Pancreas (tissue), 10 donors: Measurements from ENCODE around the gene PCDHA5. TPM values are rescaled to one million over a fixed set of nuclear protein-coding genes. Genes with fewer than 3 reads are reported as not detected.
A peak's percentile ranks its signal among the peaks of the same experiment; 100 is the strongest.
"Not testable (repeated sequence)": the region's sequence is repeated elsewhere in the genome, so short reads cannot be mapped to it uniquely, and the experiment has no call there.

Source experiments
- ATAC-seq, 4 donors: fragments of 200-7000 bp; cut with Tn5 transposase; one replicate each; pipeline versions ENCODE4 v1.8.0 to v1.9.1; 2020; ENCODE audit warnings: mild to moderate bottlenecking in 4 of 4, moderate library complexity in 4 of 4
- DNase-seq, 6 donors: peaks; one replicate each; pipeline ENCODE4 v3.0.0-alpha.2; 2020
- FAIRE-seq: peaks from 2 replicates; lab custom pipeline; 2012; peaks lifted over from hg19 to GRCh38; lab: Jason Lieb, UNC
- H3K27ac ChIP-seq, 4 donors: fragments of 200-600 bp; sonication (generic); 1 replicate in 3 of 4; 2 replicates in 1 of 4; pipeline versions ENCODE4 v1.5.0 to v1.8.0; 2020
- H3K27me3 ChIP-seq, 4 donors: fragments of 200-600 bp; one replicate each; pipeline ENCODE4 v1.8.0; 2021
- H3K36me3 ChIP-seq, 3 donors: fragments of 200-600 bp; sonication (generic) in 1 of 3; one replicate each; pipeline versions ENCODE4 v1.5.0 to v1.8.0; 2020 to 2021
- H3K4me1 ChIP-seq, 3 donors: fragments of 200-600 bp; one replicate each; pipeline ENCODE4 v1.8.0; 2021
- H3K4me3 ChIP-seq, 4 donors: fragments of 200-600 bp; sonication (generic) in 2 of 4; one replicate each; pipeline versions ENCODE4 v1.5.0 to v1.8.0; 2020 to 2021
- H3K9me3 ChIP-seq, 4 donors: fragments of 200-600 bp; one replicate each; pipeline ENCODE4 v1.8.0; 2021
- WGBS, 2 donors: extraction: QIAGEN DNeasy Blood & Tissue Kit; methylation state at CpG; one replicate each; pipeline ENCODE4 v1.1.7; 2013; 5-methylcytosine and 5-hydroxymethylcytosine counted together
- intact Hi-C, 3 donors: fragments of 100-400 bp; cut with DNase I; formaldehyde crosslinking; loops; one replicate each; pipeline versions ENCODE4 v1.11.1 to v1.14.2; 2022
- polyA plus RNA-seq, 2 donors: library from polyadenylated mRNA; stranded (reverse); fragments of 200-250 nt; gene quantifications; one replicate each; pipeline ENCODE4 v1.2.3, GENCODE V29; 2013
- total RNA-seq, 6 donors: library from RNA; stranded (reverse); fragmentation: NEBNext Ultra II Directional in 4 of 6; extraction: Animal tissue kit (Norgen Biotek cat#: 25700) in 4 of 6; gene quantifications; one replicate each; pipeline versions ENCODE4 v1.2.1 to v1.2.4, GENCODE V29; 2021 to 2023
- TF ChIP-seq, protein P1 (sequence below), 4 donors: fragments of 200-600 bp; sonication (generic) in 3 of 4; IDR thresholded peaks; one replicate each; pipeline versions ENCODE4 v1.5.0 to v1.8.0; 2021; ENCODE audit warnings: antibody characterized with exemption in 4 of 4
- donor health status: healthy with polysubstance abuse.
- donor health status: DM: no; HTN: no; CAD: no; lungs with moderate emphysema.
- donor health status: DM: no; HTN: no; CAD: no.
- donor health status: control.
- donor health status: control.
- donor health status: Bipolar disorder and iron deficiency.
- donor health status: DM: yes; HTN: yes; CAD: no.
- donor health status: DM: no; HTN: no; CAD: no.
- donor health status: DM: no; HTN: no; CAD: no.
- donor health status: DM: yes; HTN: yes; CAD: no.

Gene PCDHA5
- total and polyA plus RNA-seq, 8 donors = 0.24 to 0.96 (median 0.55) TPM

DNA sequence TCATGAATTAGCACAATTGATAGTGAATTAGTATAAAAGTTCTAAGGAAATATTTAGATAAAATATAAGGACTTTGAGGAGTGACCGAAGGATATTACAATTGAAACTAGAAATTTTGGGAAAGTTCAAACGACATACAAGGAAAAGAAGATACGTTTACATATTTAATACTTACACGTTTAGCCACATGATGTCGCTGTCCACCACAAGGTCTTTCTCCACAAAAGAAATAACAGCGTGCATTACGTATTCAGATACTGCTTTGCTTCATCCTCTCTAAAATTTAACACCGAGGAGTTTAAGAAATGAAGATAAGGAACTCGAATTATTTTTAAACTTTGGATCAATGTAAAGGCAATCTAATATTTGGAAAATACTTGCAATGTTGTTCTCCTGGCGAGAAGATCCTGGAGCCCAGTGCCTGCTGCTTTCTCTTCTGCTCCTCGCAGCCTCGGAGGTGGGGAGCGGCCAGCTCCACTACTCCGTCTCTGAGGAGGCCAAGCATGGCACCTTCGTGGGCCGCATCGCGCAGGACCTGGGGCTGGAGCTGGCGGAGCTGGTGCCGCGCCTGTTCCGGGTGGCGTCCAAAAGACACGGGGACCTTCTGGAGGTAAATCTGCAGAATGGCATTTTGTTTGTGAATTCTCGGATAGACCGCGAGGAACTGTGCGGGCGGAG lies 20.5 kb upstream of the PCDHA5 start, which contains the start of gene PCDHA3:
Gene PCDHA3, plus strand, starts transcription at position 242 of the 678 bp plus-strand sequence.
- FAIRE-seq = no peak
- Histone ChIP-seq H3K4me3 (peak within 1 kb of the TSS in 2 of 4 donors; percentile 26 to 31), H3K4me1 (no peaks in the 10 kb centered on the region), H3K27me3 (peaks cover 0 to 6% (median 0%) of the 10 kb centered on the region in 4 donors), H3K27ac (no peak within 1 kb of the TSS), H3K9me3 (peaks cover 0 to 8% (median 2%) of the 10 kb centered on the region in 4 donors), H3K36me3 (no peaks in the 10 kb centered on the region)
- 8 to 14% methylated on average over 29 of the region's 29 CpGs for WGBS, 2 donors
- TF ChIP-seq, protein P1, sequence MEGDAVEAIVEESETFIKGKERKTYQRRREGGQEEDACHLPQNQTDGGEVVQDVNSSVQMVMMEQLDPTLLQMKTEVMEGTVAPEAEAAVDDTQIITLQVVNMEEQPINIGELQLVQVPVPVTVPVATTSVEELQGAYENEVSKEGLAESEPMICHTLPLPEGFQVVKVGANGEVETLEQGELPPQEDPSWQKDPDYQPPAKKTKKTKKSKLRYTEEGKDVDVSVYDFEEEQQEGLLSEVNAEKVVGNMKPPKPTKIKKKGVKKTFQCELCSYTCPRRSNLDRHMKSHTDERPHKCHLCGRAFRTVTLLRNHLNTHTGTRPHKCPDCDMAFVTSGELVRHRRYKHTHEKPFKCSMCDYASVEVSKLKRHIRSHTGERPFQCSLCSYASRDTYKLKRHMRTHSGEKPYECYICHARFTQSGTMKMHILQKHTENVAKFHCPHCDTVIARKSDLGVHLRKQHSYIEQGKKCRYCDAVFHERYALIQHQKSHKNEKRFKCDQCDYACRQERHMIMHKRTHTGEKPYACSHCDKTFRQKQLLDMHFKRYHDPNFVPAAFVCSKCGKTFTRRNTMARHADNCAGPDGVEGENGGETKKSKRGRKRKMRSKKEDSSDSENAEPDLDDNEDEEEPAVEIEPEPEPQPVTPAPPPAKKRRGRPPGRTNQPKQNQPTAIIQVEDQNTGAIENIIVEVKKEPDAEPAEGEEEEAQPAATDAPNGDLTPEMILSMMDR (IDR thresholded peaks at IDR 0.05) = no peak
- no peak for DNase-seq
- peak in 3 of 4 donors; percentile 76 to 89 (median 81) for ATAC-seq
- intact Hi-C loops = no loop called here

GRCh38 chr5:140801494-140801841 lies 19.9 kb upstream of the PCDHA5 start:
- FAIRE-seq (no peak), ATAC-seq (peak in 3 of 4 donors; percentile 49 to 76 (median 58)), DNase-seq (peak in 1 of 6 donors; percentile 38)
- Histone ChIP-seq H3K4me3 (peak overlapping the region in 2 of 4 donors; percentile 26 to 31), H3K4me1 (no peaks in the 10 kb centered on the region), H3K36me3 (no peaks in the 10 kb centered on the region), H3K27me3 (peaks cover 0 to 6% (median 0%) of the 10 kb centered on the region in 4 donors), H3K27ac (no peak overlapping the region), H3K9me3 (peaks cover 0 to 8% (median 2%) of the 10 kb centered on the region in 4 donors)
- intact Hi-C loops = no loop called here
- TF ChIP-seq, protein P1 (IDR thresholded peaks at IDR 0.05) = no peak
- 7 to 8% methylated on average over 16 of the region's 16 CpGs for WGBS, 2 donors

DNA sequence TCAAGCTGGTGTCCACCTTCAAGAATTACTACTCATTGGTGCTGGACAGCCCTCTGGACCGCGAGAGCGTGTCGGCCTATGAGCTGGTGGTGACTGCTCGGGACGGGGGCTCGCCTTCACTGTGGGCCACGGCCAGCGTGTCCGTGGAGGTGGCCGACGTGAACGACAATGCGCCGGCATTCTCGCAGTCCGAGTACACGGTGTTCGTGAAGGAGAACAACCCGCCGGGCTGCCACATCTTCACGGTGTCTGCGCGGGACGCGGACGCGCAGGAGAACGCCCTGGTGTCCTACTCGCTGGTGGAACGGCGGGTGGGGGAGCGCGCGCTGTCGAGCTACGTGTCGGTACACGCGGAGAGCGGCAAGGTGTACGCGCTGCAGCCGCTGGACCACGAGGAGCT lies 19.0 kb upstream of the PCDHA5 start:
- H3K36me3 ChIP-seq, ATAC-seq, H3K27ac ChIP-seq, intact Hi-C loops, H3K27me3 ChIP-seq, FAIRE-seq, H3K4me3 ChIP-seq, H3K9me3 ChIP-seq, H3K4me1 ChIP-seq: not testable (repeated sequence)
- DNase-seq = peak in 1 of 6 donors; percentile 51
- WGBS, 2 donors = 34 to 36% methylated on average over 45 of the region's 45 CpGs

DNA sequence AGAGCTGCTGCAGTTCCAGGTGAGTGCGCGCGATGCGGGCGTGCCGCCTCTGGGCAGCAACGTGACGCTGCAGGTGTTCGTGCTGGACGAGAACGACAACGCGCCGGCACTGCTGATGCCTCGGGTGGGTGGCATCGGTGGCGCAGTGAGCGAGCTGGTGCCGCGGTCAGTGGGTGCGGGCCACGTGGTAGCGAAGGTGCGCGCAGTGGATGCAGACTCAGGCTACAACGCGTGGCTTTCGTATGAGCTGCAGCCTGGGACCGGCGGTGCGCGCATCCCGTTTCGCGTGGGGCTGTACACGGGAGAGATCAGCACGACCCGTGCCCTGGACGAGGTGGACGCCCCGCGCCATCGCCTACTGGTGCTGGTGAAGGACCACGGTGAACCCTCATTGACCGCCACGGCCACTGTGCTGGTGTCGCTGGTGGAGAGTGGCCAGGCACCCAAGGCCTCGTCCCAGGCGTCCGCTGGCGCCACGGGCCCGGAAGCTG lies 18.6 kb upstream of the PCDHA5 start:
- H3K27ac ChIP-seq = no peak overlapping the region
- H3K9me3 ChIP-seq = peaks cover 0 to 8% (median 2%) of the 10 kb centered on the region in 4 donors
- H3K27me3 ChIP-seq = peaks cover 0 to 5% (median 0%) of the 10 kb centered on the region in 4 donors
- no peaks in the 10 kb centered on the region for H3K36me3 ChIP-seq
- FAIRE-seq = no peak
- ATAC-seq = no peak
- TF ChIP-seq, protein P1 (IDR thresholded peaks at IDR 0.05) = no peak
- 33 to 37% methylated on average over 47 to 53 of the region's 53 CpGs for WGBS, 2 donors
- peak in 2 of 6 donors; percentile 50 to 60 for DNase-seq
- no peaks in the 10 kb centered on the region for H3K4me1 ChIP-seq
- intact Hi-C loops = no loop called here
- H3K4me3 ChIP-seq = no peak overlapping the region

GRCh38 chr5:140806834-140807775 lies 14.3 kb upstream of the PCDHA5 start, which contains the start of gene PCDHA4:
Gene PCDHA4, plus strand, starts transcription at chr5:140807068.
- peak; percentile 77 to 97 (median 94) for ATAC-seq
- intact Hi-C loops = no loop called here
- peak within 1 kb of the TSS in 3 of 4 donors; percentile 7 to 31 (median 28) for H3K4me3 ChIP-seq

DNA sequence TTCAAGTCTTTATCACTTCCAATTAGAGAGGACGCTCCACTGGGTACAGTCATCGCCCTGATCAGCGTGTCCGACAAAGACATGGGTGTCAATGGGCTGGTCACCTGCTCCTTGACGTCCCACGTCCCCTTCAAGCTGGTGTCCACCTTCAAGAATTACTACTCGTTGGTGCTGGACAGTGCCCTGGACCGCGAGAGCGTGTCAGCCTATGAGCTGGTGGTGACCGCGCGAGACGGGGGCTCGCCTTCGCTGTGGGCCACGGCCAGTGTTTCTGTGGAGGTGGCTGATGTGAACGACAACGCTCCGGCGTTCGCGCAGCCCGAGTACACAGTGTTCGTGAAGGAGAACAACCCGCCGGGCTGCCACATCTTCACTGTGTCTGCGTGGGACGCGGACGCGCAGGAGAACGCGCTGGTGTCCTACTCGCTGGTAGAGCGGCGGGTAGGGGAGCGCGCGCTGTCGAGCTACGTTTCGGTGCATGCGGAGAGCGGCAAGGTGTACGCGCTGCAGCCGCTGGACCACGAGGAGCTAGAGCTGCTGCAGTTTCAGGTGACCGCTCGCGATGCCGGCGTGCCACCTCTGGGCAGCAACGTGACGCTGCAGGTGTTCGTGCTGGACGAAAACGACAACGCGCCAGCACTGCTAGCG lies 13.0 kb upstream of the PCDHA5 start:
- H3K4me3 ChIP-seq, H3K27me3 ChIP-seq, H3K36me3 ChIP-seq, H3K9me3 ChIP-seq, intact Hi-C loops, H3K4me1 ChIP-seq, ATAC-seq, FAIRE-seq, H3K27ac ChIP-seq: not testable (repeated sequence)
- peak in 2 of 6 donors; percentile 40 to 41 for DNase-seq
- WGBS, 2 donors = 53 to 57% methylated on average over 59 to 62 of the region's 62 CpGs

More at GRCh38 chr5:140806834-140807775, 14.3 kb upstream of the PCDHA5 start, which contains the start of gene PCDHA4:
- Histone ChIP-seq H3K27ac (peak within 1 kb of the TSS in 1 of 4 donors; percentile 39), H3K27me3 (peaks cover 0 to 8% (median 0%) of the 10 kb centered on the region in 4 donors), H3K9me3 (peaks cover 0 to 8% (median 0%) of the 10 kb centered on the region in 4 donors), H3K36me3 (no peaks in the 10 kb centered on the region), H3K4me1 (no peaks in the 10 kb centered on the region)
- FAIRE-seq (no peak), DNase-seq (peak in 4 of 6 donors; percentile 22 to 68 (median 61))
- 11 to 12% methylated on average over 34 to 41 of the region's 47 CpGs for WGBS, 2 donors
- TF ChIP-seq, protein P1 (IDR thresholded peaks at IDR 0.05) = peak in 2 of 4 donors; percentile 22 to 37
